AG04449 (cell line): Measurements from ENCODE around the gene CMYA5.

Experiments used
- CTCF ChIA-PET: fragments of 350-600 bp; formaldehyde crosslinking; extraction: SDS; loops from one replicate; lab custom pipeline; 2021; ENCODE audit warnings: antibody characterized with exemption; lab: Yijun Ruan, JAX
- POLR2A ChIA-PET: fragments of 400-600, 350-600 bp; formaldehyde crosslinking; extraction: SDS; loops from one replicate; lab custom pipeline; 2020; ENCODE audit warnings: antibody characterized with exemption, inconsistent platforms; lab: Yijun Ruan, JAX
- DNase-seq: peaks from one replicate; pipeline ENCODE4 v3.0.0-alpha.2; 2010; ENCODE audit warnings: low read depth, low spot score
- H3K4me3 ChIP-seq: 2 replicates; pipeline ENCODE4 v1.5.1; 2011; ENCODE audit warnings: low read depth, mild to moderate bottlenecking, control low read depth, low read length
- TF ChIP-seq, protein P1 (sequence below): IDR thresholded peaks from one replicate; pipeline ENCODE4 v1.5.1; 2011; ENCODE audit warnings: mild to moderate bottlenecking, moderate library complexity, low read length, control low read depth, inconsistent platforms; ENCODE audit not compliant: insufficient read depth; ENCODE audit errors: missing control alignments

Gene CMYA5

GRCh38 chr5:79697222-79698170 is 7.9 kb downstream of the CMYA5 start:
- no peak overlapping the region for H3K4me3 ChIP-seq
- TF ChIP-seq, protein P1, sequence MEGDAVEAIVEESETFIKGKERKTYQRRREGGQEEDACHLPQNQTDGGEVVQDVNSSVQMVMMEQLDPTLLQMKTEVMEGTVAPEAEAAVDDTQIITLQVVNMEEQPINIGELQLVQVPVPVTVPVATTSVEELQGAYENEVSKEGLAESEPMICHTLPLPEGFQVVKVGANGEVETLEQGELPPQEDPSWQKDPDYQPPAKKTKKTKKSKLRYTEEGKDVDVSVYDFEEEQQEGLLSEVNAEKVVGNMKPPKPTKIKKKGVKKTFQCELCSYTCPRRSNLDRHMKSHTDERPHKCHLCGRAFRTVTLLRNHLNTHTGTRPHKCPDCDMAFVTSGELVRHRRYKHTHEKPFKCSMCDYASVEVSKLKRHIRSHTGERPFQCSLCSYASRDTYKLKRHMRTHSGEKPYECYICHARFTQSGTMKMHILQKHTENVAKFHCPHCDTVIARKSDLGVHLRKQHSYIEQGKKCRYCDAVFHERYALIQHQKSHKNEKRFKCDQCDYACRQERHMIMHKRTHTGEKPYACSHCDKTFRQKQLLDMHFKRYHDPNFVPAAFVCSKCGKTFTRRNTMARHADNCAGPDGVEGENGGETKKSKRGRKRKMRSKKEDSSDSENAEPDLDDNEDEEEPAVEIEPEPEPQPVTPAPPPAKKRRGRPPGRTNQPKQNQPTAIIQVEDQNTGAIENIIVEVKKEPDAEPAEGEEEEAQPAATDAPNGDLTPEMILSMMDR = no peak
- POLR2A ChIA-PET = no interaction called here
- CTCF ChIA-PET = interaction anchor here (1.0 to 1.7 kb wide), 3 partner anchors 8 to 393 kb away, joined by 3 to 8 read pairs (median 4); partner anchors contain the start of gene CMYA5
- peak; percentile 21 for DNase-seq

DNA sequence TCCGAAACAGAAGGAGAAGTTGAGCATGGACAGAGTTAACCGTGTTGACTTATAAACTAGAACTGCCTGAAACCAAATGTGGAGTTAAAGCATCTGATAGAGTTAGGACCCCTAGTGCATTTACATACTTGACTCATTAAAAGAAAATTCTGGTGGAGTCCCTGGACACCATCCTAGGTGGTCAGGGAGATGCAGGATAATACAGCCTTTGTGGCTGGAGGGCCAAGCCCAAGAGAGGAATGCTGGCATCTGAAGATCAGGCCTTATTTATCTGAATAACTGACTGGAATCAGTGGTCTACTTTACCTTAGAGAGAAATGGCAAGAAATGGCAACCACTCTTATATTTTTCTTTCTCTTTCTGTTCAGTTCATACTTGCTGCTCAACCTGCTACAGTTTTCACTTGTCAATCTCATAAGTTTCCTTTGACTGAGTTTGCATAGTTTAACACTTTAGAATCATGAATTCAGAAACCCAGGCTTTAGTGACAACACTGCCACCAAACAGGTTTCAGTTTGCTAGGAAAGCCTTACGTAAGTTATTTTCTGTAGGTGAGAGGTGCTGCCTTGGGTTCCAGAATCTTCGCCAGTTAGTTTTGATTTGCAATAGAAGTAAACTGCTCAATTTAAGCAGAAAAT is 10.2 kb downstream of the CMYA5 start:
- no peak for DNase-seq
- H3K4me3 ChIP-seq = no peak overlapping the region
- CTCF ChIA-PET = no interaction called here
- POLR2A ChIA-PET = no interaction called here
- TF ChIP-seq, protein P1 = no peak

DNA sequence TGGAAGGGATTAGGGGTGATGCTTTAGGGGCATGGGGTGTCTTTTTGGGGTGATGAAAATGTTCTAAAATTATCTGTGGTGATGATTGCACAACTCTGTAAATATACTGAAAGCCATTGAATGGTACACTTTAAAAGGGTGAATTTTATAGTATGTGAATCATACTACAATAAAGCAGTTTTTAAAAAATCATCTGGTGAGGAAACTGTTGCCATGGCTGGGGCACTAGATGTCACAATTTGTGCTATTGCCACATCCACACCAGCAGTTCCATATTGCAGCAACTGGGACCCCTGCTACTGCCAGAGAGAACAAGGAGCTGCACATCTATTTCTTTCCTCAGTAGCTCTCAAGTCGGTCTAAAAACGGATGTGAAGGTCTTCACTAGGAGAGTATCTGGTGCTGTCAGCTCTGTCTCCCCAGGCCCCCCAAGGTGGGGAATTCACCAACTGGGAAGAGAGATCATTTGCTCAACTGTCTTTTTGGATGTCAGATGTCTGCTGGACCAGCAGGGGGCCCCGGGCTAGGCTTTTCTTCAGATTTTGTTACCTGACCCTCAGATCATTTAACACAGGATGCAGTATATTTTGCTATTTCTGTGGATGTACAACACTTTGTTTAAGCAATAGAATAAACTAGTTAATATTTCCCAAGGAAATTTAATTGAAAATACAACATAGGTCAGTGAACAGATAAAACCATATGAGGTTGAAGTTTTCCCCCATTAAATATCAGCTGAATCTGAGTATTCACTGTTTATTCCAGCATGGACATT is 13.2 kb downstream of the CMYA5 start:
- DNase-seq = no peak
- TF ChIP-seq, protein P1 = peak; percentile 45
- no peak overlapping the region for H3K4me3 ChIP-seq
- ChIA-PET CTCF (interaction anchor here (0.7 to 3.2 kb wide), 15 partner anchors 10 to 382 kb away, joined by 3 to 21 read pairs (median 5); no protein-coding TSS in a partner anchor), POLR2A (no interaction called here)

- no peak overlapping the region for H3K4me3 ChIP-seq
- TF ChIP-seq, protein P1 = no peak
- POLR2A ChIA-PET = no interaction called here
- CTCF ChIA-PET = interaction anchor here (1.0 to 3.2 kb wide), 10 partner anchors 10 to 381 kb away, joined by 3 to 21 read pairs (median 5); no protein-coding TSS in a partner anchor
- DNase-seq = no peak
Observed at GRCh38 chr5:79703381-79703645, 13.7 kb downstream of the CMYA5 start.

GRCh38 chr5:79704553-79704952 is 14.9 kb downstream of the CMYA5 start:
- H3K4me3 ChIP-seq = no peak overlapping the region
- ChIA-PET CTCF (interaction anchor here (1.1 to 3.0 kb wide), 4 partner anchors 13 to 380 kb away, joined by 3 to 16 read pairs (median 4); no protein-coding TSS in a partner anchor), POLR2A (no interaction called here)
- no peak for DNase-seq
- TF ChIP-seq, protein P1 = no peak
